Natural killer cell (primary cell): ENCODE data around the gene OR2T34. TPM values are rescaled to one million over a fixed set of nuclear protein-coding genes. Genes with fewer than 3 reads are reported as not detected.
A peak's percentile ranks its signal among the peaks of the same experiment; 100 is the strongest.
"Not testable (repeated sequence)": the region's sequence is repeated elsewhere in the genome, so short reads cannot be mapped to it uniquely, and the experiment has no call there.

Source experiments
- ATAC-seq, 3 donors: fragments of 150-1000 bp in 2 of 3; fragments of 200-7000 bp in 1 of 3; cut with Tn5 transposase; 1 replicate in 1 of 3; 2 replicates in 2 of 3; pipeline ENCODE4 v1.10.0; 2021; ENCODE audit warnings: mild to moderate bottlenecking in 2 of 3, moderate library complexity in 2 of 3
- DNase-seq, 2 donors: peaks; one replicate each; pipeline versions ENCODE4 v3.0.0 to v3.0.0-alpha.2; 2013 to 2021; ENCODE audit warnings: mixed read lengths in 1 of 2
- H3K27ac ChIP-seq: one replicate; pipeline ENCODE4 v1.5.1; 2013; ENCODE audit warnings: mild to moderate bottlenecking, low read length
- H3K27me3 ChIP-seq: one replicate; pipeline ENCODE4 v1.6.1; 2013; ENCODE audit warnings: low read length; ENCODE audit not compliant: control insufficient read depth, insufficient read depth
- H3K36me3 ChIP-seq: one replicate; pipeline ENCODE4 v1.6.1; 2013; ENCODE audit warnings: low read length; ENCODE audit not compliant: control insufficient read depth, insufficient read depth
- H3K4me1 ChIP-seq: one replicate; pipeline ENCODE4 v1.6.1; 2013; ENCODE audit warnings: low read length; ENCODE audit not compliant: control insufficient read depth, insufficient read depth
- H3K4me3 ChIP-seq: one replicate; pipeline ENCODE4 v1.5.1; 2013; ENCODE audit warnings: low read length
- H3K9me3 ChIP-seq: one replicate; pipeline ENCODE4 v1.6.1; 2013; ENCODE audit warnings: low read length; ENCODE audit not compliant: control insufficient read depth, insufficient read depth
- H3K27ac Mint-ChIP-seq, 2 donors: one replicate each; pipeline ENCODE4 v1.8.0; 2022; ENCODE audit warnings: mild to moderate bottlenecking in 2 of 2, mixed read lengths in 2 of 2, moderate library complexity in 1 of 2
- H3K27me3 Mint-ChIP-seq, 2 donors: one replicate each; pipeline ENCODE4 v1.8.0; 2022; ENCODE audit warnings: low read depth in 2 of 2, mixed read lengths in 2 of 2
- H3K36me3 Mint-ChIP-seq: one replicate; pipeline ENCODE4 v1.8.0; 2022; ENCODE audit warnings: mixed read lengths
- H3K4me1 Mint-ChIP-seq, 2 donors: one replicate each; pipeline ENCODE4 v1.8.0; 2022; ENCODE audit warnings: mixed read lengths in 2 of 2
- H3K4me3 Mint-ChIP-seq: one replicate; pipeline ENCODE4 v1.8.0; 2022; ENCODE audit warnings: mild to moderate bottlenecking, moderate library complexity, mixed read lengths
- H3K9me3 Mint-ChIP-seq, 2 donors: one replicate each; pipeline ENCODE4 v1.8.0; 2022; ENCODE audit warnings: mixed read lengths in 2 of 2
- CTCF ChIP-seq: fragments of 200-600 bp; IDR thresholded peaks from one replicate; pipeline ENCODE4 v1.8.0; 2022; ENCODE audit warnings: antibody characterized with exemption
- WGBS: methylation state at CpG from one replicate; pipeline ENCODE4 v1.1.7; 2013; ENCODE audit warnings: missing lambda C conversion rate; ENCODE audit not compliant: insufficient coverage; 5-methylcytosine and 5-hydroxymethylcytosine counted together
- intact Hi-C: fragments of 100-400 bp; cut with micrococcal nuclease; formaldehyde crosslinking; loops from one replicate; pipeline ENCODE4 v1.14.2; 2022
- total RNA-seq, 4 donors: library from RNA; stranded (reverse); fragments of 120-200 nt in 1 of 4; gene quantifications; one replicate each; pipeline versions ENCODE4 v1.2.3 to v1.2.4, GENCODE V29; 2013 to 2022

Gene OR2T34
- total RNA-seq, 3 donors from 2014 or later (not counting 1 experiment from before 2014, with no cell fraction given), result not detected

- H3K9me3 Mint-ChIP-seq, result no peaks in the 10 kb centered on the region
- H3K4me3 Mint-ChIP-seq, result no peak overlapping the region
- Histone ChIP-seq H3K36me3 (no peaks in the 10 kb centered on the region), H3K9me3 (no peaks in the 10 kb centered on the region), H3K4me1 (no peaks in the 10 kb centered on the region), H3K27me3 (no peaks in the 10 kb centered on the region), H3K4me3 (no peak overlapping the region), H3K27ac (no peak overlapping the region)
- no peak overlapping the region for H3K27ac Mint-ChIP-seq
- WGBS, result 92% methylated on average over 7 of the region's 9 CpGs
- intact Hi-C loops, result no loop called here
- TF ChIP-seq CTCF, result no peak
- no peaks in the 10 kb centered on the region for H3K4me1 Mint-ChIP-seq
- no peak for ATAC-seq
- DNase-seq, result no peak
- H3K27me3 Mint-ChIP-seq, result peaks cover 0 to 5% of the 10 kb centered on the region in 2 donors
- H3K36me3 Mint-ChIP-seq, result no peaks in the 10 kb centered on the region
These were observed 1.9 kb upstream of the OR2T34 start for GRCh38 chr1:248576260-248576980.

- H3K9me3 Mint-ChIP-seq, H3K27ac ChIP-seq, intact Hi-C loops, H3K36me3 Mint-ChIP-seq, H3K27ac Mint-ChIP-seq, H3K4me3 ChIP-seq, ATAC-seq, H3K27me3 ChIP-seq, H3K36me3 ChIP-seq, H3K4me1 ChIP-seq, H3K4me3 Mint-ChIP-seq, H3K4me1 Mint-ChIP-seq, DNase-seq, H3K27me3 Mint-ChIP-seq, H3K9me3 ChIP-seq: not testable (repeated sequence)
- 91% methylated on average over 2 of the region's 8 CpGs for WGBS
These were observed 701 bp downstream of the OR2T34 start for GRCh38 chr1:248573856-248574255.

GRCh38 chr1:248572049-248572448 is 2.5 kb downstream of the OR2T34 start:
- intact Hi-C loops, H3K4me1 ChIP-seq, DNase-seq, H3K9me3 Mint-ChIP-seq, H3K27me3 ChIP-seq, H3K9me3 ChIP-seq, H3K27me3 Mint-ChIP-seq, H3K36me3 ChIP-seq, ATAC-seq, H3K27ac Mint-ChIP-seq, H3K4me3 ChIP-seq, H3K4me3 Mint-ChIP-seq, H3K4me1 Mint-ChIP-seq, H3K36me3 Mint-ChIP-seq, H3K27ac ChIP-seq: not testable (repeated sequence)
- no CpG with 5 or more reads among the region's 1 CpG for WGBS

GRCh38 chr1:248570811-248571210 is 3.7 kb downstream of the OR2T34 start:
- WGBS, result 14% methylated on average over 2 of the region's 3 CpGs
- H3K4me3 ChIP-seq, H3K9me3 ChIP-seq, ATAC-seq, H3K36me3 ChIP-seq, H3K36me3 Mint-ChIP-seq, H3K27ac Mint-ChIP-seq, H3K9me3 Mint-ChIP-seq, H3K27ac ChIP-seq, intact Hi-C loops, H3K4me3 Mint-ChIP-seq, H3K27me3 Mint-ChIP-seq, H3K4me1 Mint-ChIP-seq, DNase-seq, H3K4me1 ChIP-seq, H3K27me3 ChIP-seq: not testable (repeated sequence)

GRCh38 chr1:248569049-248569448 is 5.5 kb downstream of the OR2T34 start:
- intact Hi-C loops, H3K4me3 ChIP-seq, DNase-seq, H3K4me3 Mint-ChIP-seq, H3K27ac Mint-ChIP-seq, H3K4me1 ChIP-seq, H3K9me3 ChIP-seq, H3K9me3 Mint-ChIP-seq, H3K27me3 ChIP-seq, H3K27ac ChIP-seq, ATAC-seq, H3K27me3 Mint-ChIP-seq, H3K36me3 Mint-ChIP-seq, H3K36me3 ChIP-seq, H3K4me1 Mint-ChIP-seq: not testable (repeated sequence)
- no CpG with 5 or more reads among the region's 2 CpGs for WGBS

- H3K9me3 Mint-ChIP-seq, H3K9me3 ChIP-seq, H3K27me3 ChIP-seq, intact Hi-C loops, H3K27ac ChIP-seq, H3K27me3 Mint-ChIP-seq, H3K4me3 ChIP-seq, H3K36me3 Mint-ChIP-seq, H3K36me3 ChIP-seq, H3K4me1 ChIP-seq, H3K4me1 Mint-ChIP-seq: not testable (repeated sequence)
- peak in 2 of 3 donors; percentile 29 to 32 for ATAC-seq
- peak overlapping the region; percentile 42 for H3K4me3 Mint-ChIP-seq
- DNase-seq, result peak in 1 of 2 donors; percentile 39
- 0% methylated on average over 4 of the region's 11 CpGs for WGBS
- peak overlapping the region in 1 of 2 donors; percentile 74 for H3K27ac Mint-ChIP-seq
These were observed 8.8 kb downstream of the OR2T34 start for GRCh38 chr1:248565530-248566373.

GRCh38 chr1:248562672-248563071 is 11.9 kb downstream of the OR2T34 start, which contains the start of gene OR2T29:
Gene OR2T29 (minus strand): TSS chr1:248562772. CDS start chr1:248559491, 3,281 bp downstream.
- intact Hi-C loops, H3K4me3 Mint-ChIP-seq, H3K27me3 ChIP-seq, H3K36me3 Mint-ChIP-seq, H3K27ac ChIP-seq, H3K4me1 Mint-ChIP-seq, ATAC-seq, H3K4me1 ChIP-seq, H3K4me3 ChIP-seq, H3K27ac Mint-ChIP-seq, H3K27me3 Mint-ChIP-seq, H3K36me3 ChIP-seq, DNase-seq, H3K9me3 Mint-ChIP-seq, H3K9me3 ChIP-seq: not testable (repeated sequence)
- WGBS, result 80% methylated on average over 1 of the region's 3 CpGs
